Natural killer cell (primary cell): ENCODE results near the gene TCF7L2. TPM values are rescaled to one million over a fixed set of nuclear protein-coding genes. Genes with fewer than 3 reads are reported as not detected.

Source experiments
- ATAC-seq, 3 donors: fragments of 150-1000 bp in 2 of 3; fragments of 200-7000 bp in 1 of 3; cut with Tn5 transposase; 1 replicate in 1 of 3; 2 replicates in 2 of 3; pipeline ENCODE4 v1.10.0; 2021; ENCODE audit warnings: mild to moderate bottlenecking in 2 of 3, moderate library complexity in 2 of 3
- DNase-seq, 2 donors: peaks; one replicate each; pipeline versions ENCODE4 v3.0.0 to v3.0.0-alpha.2; 2013 to 2021; ENCODE audit warnings: mixed read lengths in 1 of 2
- H3K27ac ChIP-seq: one replicate; pipeline ENCODE4 v1.5.1; 2013; ENCODE audit warnings: mild to moderate bottlenecking, low read length
- H3K27me3 ChIP-seq: one replicate; pipeline ENCODE4 v1.6.1; 2013; ENCODE audit warnings: low read length; ENCODE audit not compliant: control insufficient read depth, insufficient read depth
- H3K36me3 ChIP-seq: one replicate; pipeline ENCODE4 v1.6.1; 2013; ENCODE audit warnings: low read length; ENCODE audit not compliant: control insufficient read depth, insufficient read depth
- H3K4me1 ChIP-seq: one replicate; pipeline ENCODE4 v1.6.1; 2013; ENCODE audit warnings: low read length; ENCODE audit not compliant: control insufficient read depth, insufficient read depth
- H3K4me3 ChIP-seq: one replicate; pipeline ENCODE4 v1.5.1; 2013; ENCODE audit warnings: low read length
- H3K9me3 ChIP-seq: one replicate; pipeline ENCODE4 v1.6.1; 2013; ENCODE audit warnings: low read length; ENCODE audit not compliant: control insufficient read depth, insufficient read depth
- H3K27ac Mint-ChIP-seq, 2 donors: one replicate each; pipeline ENCODE4 v1.8.0; 2022; ENCODE audit warnings: mild to moderate bottlenecking in 2 of 2, mixed read lengths in 2 of 2, moderate library complexity in 1 of 2
- H3K27me3 Mint-ChIP-seq, 2 donors: one replicate each; pipeline ENCODE4 v1.8.0; 2022; ENCODE audit warnings: low read depth in 2 of 2, mixed read lengths in 2 of 2
- H3K36me3 Mint-ChIP-seq: one replicate; pipeline ENCODE4 v1.8.0; 2022; ENCODE audit warnings: mixed read lengths
- H3K4me1 Mint-ChIP-seq, 2 donors: one replicate each; pipeline ENCODE4 v1.8.0; 2022; ENCODE audit warnings: mixed read lengths in 2 of 2
- H3K4me3 Mint-ChIP-seq: one replicate; pipeline ENCODE4 v1.8.0; 2022; ENCODE audit warnings: mild to moderate bottlenecking, moderate library complexity, mixed read lengths
- H3K9me3 Mint-ChIP-seq, 2 donors: one replicate each; pipeline ENCODE4 v1.8.0; 2022; ENCODE audit warnings: mixed read lengths in 2 of 2
- WGBS: methylation state at CpG from one replicate; pipeline ENCODE4 v1.1.7; 2013; ENCODE audit warnings: missing lambda C conversion rate; ENCODE audit not compliant: insufficient coverage; 5-methylcytosine and 5-hydroxymethylcytosine counted together
- intact Hi-C: fragments of 100-400 bp; cut with micrococcal nuclease; formaldehyde crosslinking; loops from one replicate; pipeline ENCODE4 v1.14.2; 2022
- total RNA-seq, 4 donors: library from RNA; stranded (reverse); fragments of 120-200 nt in 1 of 4; gene quantifications; one replicate each; pipeline versions ENCODE4 v1.2.3 to v1.2.4, GENCODE V29; 2013 to 2022
- TF ChIP-seq, protein P1 (sequence below): fragments of 200-600 bp; IDR thresholded peaks from one replicate; pipeline ENCODE4 v1.8.0; 2022; ENCODE audit warnings: antibody characterized with exemption

The TCF7L2 gene
- total RNA-seq, 3 donors from 2014 or later (not counting 1 experiment from before 2014, with no cell fraction given): 10.4 to 32.7 (median 15.3) TPM

DNA sequence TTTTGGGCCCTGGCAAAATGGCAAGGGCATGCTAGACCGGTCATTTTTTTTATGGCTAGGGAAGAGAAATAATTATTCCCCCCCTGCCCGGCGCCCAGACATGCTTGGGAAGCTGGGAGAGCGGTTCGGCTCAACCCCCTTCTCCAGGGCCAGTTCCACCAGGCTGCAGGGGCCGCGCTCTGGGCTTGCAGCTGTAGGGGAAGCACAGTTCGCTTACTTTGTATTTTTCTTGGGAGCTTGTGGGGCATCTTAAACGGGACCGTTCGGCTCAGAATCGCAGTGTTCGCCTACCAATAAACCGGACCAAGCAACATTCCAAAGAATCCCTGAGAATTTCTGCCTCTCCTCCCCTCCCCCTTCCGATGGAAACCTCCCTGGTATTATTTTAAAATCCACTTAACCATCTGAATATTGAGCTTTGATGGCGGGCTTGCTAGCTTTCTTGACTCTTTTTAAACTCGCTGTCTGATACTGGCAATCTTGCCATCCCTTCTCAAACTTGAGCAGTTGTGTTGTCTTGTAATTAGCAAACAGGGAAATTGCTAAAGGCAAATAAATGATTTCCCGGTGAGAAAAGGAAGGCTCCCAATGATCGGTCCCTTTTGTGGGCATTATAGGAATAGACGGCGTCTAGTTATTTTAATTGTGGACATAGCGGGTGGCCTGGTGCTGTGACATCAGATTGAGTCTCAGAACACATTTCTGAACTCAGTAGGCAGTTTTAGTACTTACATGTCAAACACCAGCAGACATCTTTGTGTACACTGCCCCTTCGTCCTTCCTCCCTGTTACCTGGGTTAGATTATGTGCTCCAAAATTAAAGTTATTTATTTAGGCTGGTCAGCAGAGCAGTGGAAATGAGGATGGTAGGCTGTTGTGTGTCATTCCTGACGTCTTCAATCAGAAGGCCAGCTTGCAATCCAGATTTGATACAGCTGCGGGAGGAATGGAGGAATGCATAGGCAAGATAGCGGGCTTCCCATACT is 3.4 kb downstream of the TCF7L2 start:
- Mint-ChIP-seq H3K27me3 (peaks cover 20 to 57% of the 10 kb centered on the region in 2 donors), H3K36me3 (no peaks in the 10 kb centered on the region), H3K4me1 (peaks cover 30 to 42% of the 10 kb centered on the region in 2 donors), H3K27ac (peak overlapping the region; percentile 14 to 75), H3K4me3 (peak overlapping the region; percentile 86), H3K9me3 (no peaks in the 10 kb centered on the region)
- WGBS: 72% methylated on average over 26 of the region's 26 CpGs
- TF ChIP-seq, protein P1, sequence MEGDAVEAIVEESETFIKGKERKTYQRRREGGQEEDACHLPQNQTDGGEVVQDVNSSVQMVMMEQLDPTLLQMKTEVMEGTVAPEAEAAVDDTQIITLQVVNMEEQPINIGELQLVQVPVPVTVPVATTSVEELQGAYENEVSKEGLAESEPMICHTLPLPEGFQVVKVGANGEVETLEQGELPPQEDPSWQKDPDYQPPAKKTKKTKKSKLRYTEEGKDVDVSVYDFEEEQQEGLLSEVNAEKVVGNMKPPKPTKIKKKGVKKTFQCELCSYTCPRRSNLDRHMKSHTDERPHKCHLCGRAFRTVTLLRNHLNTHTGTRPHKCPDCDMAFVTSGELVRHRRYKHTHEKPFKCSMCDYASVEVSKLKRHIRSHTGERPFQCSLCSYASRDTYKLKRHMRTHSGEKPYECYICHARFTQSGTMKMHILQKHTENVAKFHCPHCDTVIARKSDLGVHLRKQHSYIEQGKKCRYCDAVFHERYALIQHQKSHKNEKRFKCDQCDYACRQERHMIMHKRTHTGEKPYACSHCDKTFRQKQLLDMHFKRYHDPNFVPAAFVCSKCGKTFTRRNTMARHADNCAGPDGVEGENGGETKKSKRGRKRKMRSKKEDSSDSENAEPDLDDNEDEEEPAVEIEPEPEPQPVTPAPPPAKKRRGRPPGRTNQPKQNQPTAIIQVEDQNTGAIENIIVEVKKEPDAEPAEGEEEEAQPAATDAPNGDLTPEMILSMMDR: no peak
- Histone ChIP-seq H3K4me1 (peaks cover 22% of the 10 kb centered on the region), H3K27me3 (peaks cover 14% of the 10 kb centered on the region), H3K27ac (no peak overlapping the region), H3K9me3 (no peaks in the 10 kb centered on the region), H3K4me3 (no peak overlapping the region), H3K36me3 (no peaks in the 10 kb centered on the region)
- no peak for DNase-seq
- ATAC-seq: no peak
- intact Hi-C loops: loop anchor here (5.0 kb wide), 1 partner anchor 429 kb away; no protein-coding TSS in a partner anchor

DNA sequence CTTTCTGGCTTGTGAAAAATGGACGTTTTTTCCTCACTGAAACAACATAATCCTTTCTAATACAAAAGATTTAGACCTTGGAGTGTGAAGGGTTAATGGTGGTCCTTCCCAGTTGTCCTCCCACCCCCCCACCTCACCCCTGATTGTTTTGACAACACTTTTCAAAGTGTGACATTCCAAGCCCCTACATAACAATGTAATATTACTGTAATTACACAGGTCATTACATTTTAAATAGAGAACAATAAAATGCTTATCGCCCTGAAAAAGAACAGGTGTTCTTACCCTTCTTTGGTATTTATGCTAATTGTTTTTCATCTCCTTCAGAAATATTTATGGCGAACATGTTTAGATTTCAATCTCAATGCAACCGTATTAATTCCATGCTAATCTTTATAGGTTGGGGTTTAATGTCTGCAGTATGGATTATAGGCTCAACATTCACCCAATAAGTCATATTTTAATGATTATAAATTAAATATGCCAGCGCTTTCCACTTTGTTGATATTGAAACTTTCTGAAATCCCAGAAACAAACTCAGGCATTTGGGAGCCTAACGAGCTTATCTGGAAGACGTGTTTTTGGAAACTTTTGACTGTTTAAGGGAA is 5.0 kb downstream of the TCF7L2 start:
- 63% methylated on average over 3 of the region's 7 CpGs for WGBS
- Mint-ChIP-seq H3K27ac (no peak overlapping the region), H3K4me3 (no peak overlapping the region), H3K36me3 (no peaks in the 10 kb centered on the region), H3K4me1 (peaks cover 19 to 29% of the 10 kb centered on the region in 2 donors), H3K9me3 (no peaks in the 10 kb centered on the region), H3K27me3 (peaks cover 20 to 73% of the 10 kb centered on the region in 2 donors)
- Histone ChIP-seq H3K27ac (no peak overlapping the region), H3K36me3 (no peaks in the 10 kb centered on the region), H3K4me1 (peaks cover 19% of the 10 kb centered on the region), H3K4me3 (no peak overlapping the region), H3K9me3 (no peaks in the 10 kb centered on the region), H3K27me3 (peaks cover 14% of the 10 kb centered on the region)
- intact Hi-C loops: loop anchor here (5.0 kb wide), 1 partner anchor 427 kb away; no protein-coding TSS in a partner anchor
- ATAC-seq (no peak), DNase-seq (no peak)
- TF ChIP-seq, protein P1: no peak

DNA sequence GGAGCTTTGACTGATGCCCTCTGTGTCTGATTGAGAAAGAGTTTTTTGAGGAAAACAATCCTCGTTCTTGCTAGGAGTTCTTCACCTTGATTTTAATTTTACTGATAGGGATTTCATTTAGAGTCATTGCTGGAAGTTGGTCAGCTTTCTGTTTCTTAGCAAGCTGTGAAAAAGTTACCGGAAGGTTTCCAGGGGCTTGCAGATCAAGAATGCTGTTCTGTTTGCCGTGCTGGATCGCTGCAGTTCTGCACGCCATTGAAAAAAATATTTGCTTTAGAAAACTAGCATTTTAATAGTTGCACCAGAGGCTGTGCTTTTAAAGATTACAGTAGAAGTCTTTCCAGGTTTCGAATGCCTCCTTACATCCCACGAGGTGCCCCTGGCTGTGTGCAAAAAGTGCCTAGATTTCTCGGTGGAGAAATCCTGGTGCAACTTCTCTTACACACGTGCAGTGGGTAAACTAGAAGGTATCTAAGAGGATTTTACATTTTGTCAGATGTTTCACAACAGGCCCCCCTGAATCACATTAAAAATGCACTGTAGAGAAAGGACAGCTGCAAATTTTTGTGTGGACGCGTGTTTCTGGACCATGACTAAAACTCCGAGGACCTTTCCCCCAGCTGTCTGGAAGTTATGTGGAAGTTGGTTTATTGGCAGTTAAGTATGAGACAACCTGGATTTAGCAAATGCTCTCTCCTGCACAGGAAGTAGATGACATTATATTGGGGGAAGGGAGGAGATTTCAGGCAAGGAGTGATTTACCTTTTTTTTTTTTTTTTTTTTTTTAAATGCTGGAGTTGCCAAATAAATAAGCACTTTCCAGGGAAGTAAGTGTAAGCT is 5.8 kb downstream of the TCF7L2 start:
- no peaks in the 10 kb centered on the region for H3K9me3 Mint-ChIP-seq
- TF ChIP-seq, protein P1: no peak
- H3K27me3 Mint-ChIP-seq: peaks cover 24 to 78% of the 10 kb centered on the region in 2 donors
- H3K9me3 ChIP-seq: no peaks in the 10 kb centered on the region
- H3K27me3 ChIP-seq: peaks cover 14% of the 10 kb centered on the region
- WGBS: 21% methylated on average over 11 of the region's 12 CpGs
- no peak overlapping the region for H3K4me3 Mint-ChIP-seq
- H3K27ac ChIP-seq: no peak overlapping the region
- intact Hi-C loops: no loop called here
- peaks cover 15% of the 10 kb centered on the region for H3K4me1 ChIP-seq
- no peaks in the 10 kb centered on the region for H3K36me3 ChIP-seq
- no peak overlapping the region for H3K4me3 ChIP-seq
- H3K4me1 Mint-ChIP-seq: peaks cover 12 to 25% of the 10 kb centered on the region in 2 donors
- no peak for DNase-seq
- H3K27ac Mint-ChIP-seq: no peak overlapping the region
- no peaks in the 10 kb centered on the region for H3K36me3 Mint-ChIP-seq
- no peak for ATAC-seq
